Stimulated activated CD8-positive, alpha-beta memory T cell treated with anti-CD3 and anti-CD28 coated beads, Interleukin-7, amount 100 ng/mL, for 1 hour (primary cell): ENCODE measurements around the gene AGXT.

Experiments used
- DNase-seq, 2 donors: peaks; one replicate each; pipeline ENCODE4 v3.0.0-alpha.2; 2020; ENCODE audit warnings: low read depth in 2 of 2

Gene AGXT

GRCh38 chr2:240927390-240927781 is 58.8 kb downstream of the AGXT start:
- DNase-seq: no peak

- no peak for DNase-seq
Measured at GRCh38 chr2:240928476-240929363, 60.1 kb downstream of the AGXT start.

GRCh38 chr2:240929364-240930095 is 60.9 kb downstream of the AGXT start:
- no peak for DNase-seq
